Measurements from ENCODE around the gene SCAMP5.
A peak's percentile ranks its signal among the peaks of the same experiment; 100 is the strongest.

SCAMP5 gene

GRCh38 chr15:74978077-74978476 is 17.3 kb upstream of the SCAMP5 start:
- DNase-seq: no peak

- peak; percentile 55 for DNase-seq
Observed at GRCh38 chr15:74978503-74978902, 16.9 kb upstream of the SCAMP5 start.

GRCh38 chr15:74982183-74982582 is 13.2 kb upstream of the SCAMP5 start:
- no peak for DNase-seq

- DNase-seq: peak; percentile 24
Observed at GRCh38 chr15:74983725-74984231, 11.6 kb upstream of the SCAMP5 start.

GRCh38 chr15:74988007-74988800 is 7.2 kb upstream of the SCAMP5 start:
- peak; percentile 24 for DNase-seq

GRCh38 chr15:74989527-74989926 is 5.8 kb upstream of the SCAMP5 start:
- no peak for DNase-seq

- DNase-seq: no peak
Observed at GRCh38 chr15:74992619-74993018, 2.7 kb upstream of the SCAMP5 start.

GRCh38 chr15:74994236-74994635 is 1.1 kb upstream of the SCAMP5 start:
- no peak for DNase-seq

GRCh38 chr15:74994685-74995084 is 678 bp upstream of the SCAMP5 start:
- DNase-seq: no peak

- no peak for DNase-seq
Observed at GRCh38 chr15:74995779-74996765, 709 bp downstream of the SCAMP5 start.

GRCh38 chr15:74997141-74997540 is 1.8 kb downstream of the SCAMP5 start:
- DNase-seq: no peak

GRCh38 chr15:74997543-74997942 is 2.2 kb downstream of the SCAMP5 start:
- no peak for DNase-seq

GRCh38 chr15:75001310-75001709 is 5.9 kb downstream of the SCAMP5 start:
- no peak for DNase-seq

GRCh38 chr15:75002398-75002797 is 7.0 kb downstream of the SCAMP5 start:
- DNase-seq: no peak

- DNase-seq: no peak
Observed at GRCh38 chr15:75007216-75007615, 11.9 kb downstream of the SCAMP5 start.

GRCh38 chr15:75008221-75008625 is 12.9 kb downstream of the SCAMP5 start:
- DNase-seq: no peak

- DNase-seq: no peak
Observed at GRCh38 chr15:75008629-75009326, 13.4 kb downstream of the SCAMP5 start.

GRCh38 chr15:75016431-75016830 is 21.1 kb downstream of the SCAMP5 start:
- DNase-seq: no peak

GRCh38 chr15:75019916-75020315 is 24.6 kb downstream of the SCAMP5 start:
- no peak for DNase-seq

- no peak for DNase-seq
Observed at GRCh38 chr15:75021341-75021740, 26.0 kb downstream of the SCAMP5 start.

GRCh38 chr15:75022783-75023180 is 27.4 kb downstream of the SCAMP5 start:
- DNase-seq: no peak

GRCh38 chr15:75023181-75023871 is 28.0 kb downstream of the SCAMP5 start, which contains the start of gene PPCDC:
Gene PPCDC (plus strand): TSS chr15:75023590. CDS start chr15:75028319, 4,729 bp downstream.
- peak; percentile 94 for DNase-seq
